ENCODE measurements around the gene SGTA. TPM values are rescaled to one million over a fixed set of nuclear protein-coding genes. Genes with fewer than 3 reads are reported as not detected.
A peak's percentile ranks its signal among the peaks of the same experiment; 100 is the strongest.

Gene SGTA
- total RNA-seq, 2 donors from 2014 or later: 52.3 to 60.9 TPM

- no peak for TF ChIP-seq CTCF (IDR thresholded peaks at IDR 0.05)
- no peak for DNase-seq (ENCODE audit: low spot score)
- H3K36me3 ChIP-seq: no peaks in the 10 kb centered on the region
- peaks cover 0 to 43% of the 10 kb centered on the region in 2 donors for H3K4me1 ChIP-seq
- no peaks in the 10 kb centered on the region for H3K27me3 ChIP-seq
- peak overlapping the region; percentile 86 to 88 for H3K27ac ChIP-seq
- peak overlapping the region in 1 of 2 donors; percentile 0 for H3K4me3 ChIP-seq
- H3K9me3 ChIP-seq: no peaks in the 10 kb centered on the region
Observed at GRCh38 chr19:2723345-2723715, 59.7 kb downstream of the SGTA start.

- no peaks in the 10 kb centered on the region for H3K27me3 ChIP-seq
- H3K27ac ChIP-seq: peak overlapping the region; percentile 86 to 88
- peak; percentile 70 for DNase-seq (ENCODE audit: low spot score)
- H3K4me3 ChIP-seq: peak overlapping the region in 1 of 2 donors; percentile 13
- peaks cover 0 to 43% of the 10 kb centered on the region in 2 donors for H3K4me1 ChIP-seq
- H3K9me3 ChIP-seq: no peaks in the 10 kb centered on the region
- H3K36me3 ChIP-seq: no peaks in the 10 kb centered on the region
- TF ChIP-seq CTCF (IDR thresholded peaks at IDR 0.05): no peak
Observed at GRCh38 chr19:2722541-2723344, 60.3 kb downstream of the SGTA start.

GRCh38 chr19:2721570-2722540 is 61.2 kb downstream of the SGTA start:
- peak overlapping the region; percentile 86 to 88 for H3K27ac ChIP-seq
- H3K27me3 ChIP-seq: no peaks in the 10 kb centered on the region
- H3K4me1 ChIP-seq: peaks cover 0 to 43% of the 10 kb centered on the region in 2 donors
- H3K36me3 ChIP-seq: no peaks in the 10 kb centered on the region
- TF ChIP-seq CTCF (IDR thresholded peaks at IDR 0.05): no peak
- peak overlapping the region; percentile 47 to 59 for H3K4me3 ChIP-seq
- H3K9me3 ChIP-seq: no peaks in the 10 kb centered on the region
- no peak for DNase-seq (ENCODE audit: low spot score)

- H3K27ac ChIP-seq: peak within 1 kb of the TSS; percentile 89 to 91
- H3K36me3 ChIP-seq: no peaks in the 10 kb centered on the region
- H3K9me3 ChIP-seq: no peaks in the 10 kb centered on the region
- H3K27me3 ChIP-seq: no peaks in the 10 kb centered on the region
- DNase-seq (ENCODE audit: low spot score): no peak
- H3K4me1 ChIP-seq: peaks cover 0 to 43% of the 10 kb centered on the region in 2 donors
- TF ChIP-seq CTCF (IDR thresholded peaks at IDR 0.05): no peak
- peak within 1 kb of the TSS; percentile 59 to 61 for H3K4me3 ChIP-seq
Observed at GRCh38 chr19:2720777-2721569, 62.1 kb downstream of the SGTA start, which contains the start of gene DIRAS1. Gene DIRAS1, minus strand, starts transcription at chr19:2721372. Its CDS starts 3,566 bp downstream, at chr19:2717806.

All from right atrium auricular region (tissue), 2 donors.